Ascending aorta (tissue), 2 donors: Measurements from ENCODE around the gene ATP2A3. TPM values are rescaled to one million over a fixed set of nuclear protein-coding genes. Genes with fewer than 3 reads are reported as not detected.

Experiments
- DNase-seq, 2 donors: peaks; one replicate each; pipeline ENCODE4 v3.0.0-alpha.2; 2019; ENCODE audit warnings: low spot score in 2 of 2
- H3K27ac ChIP-seq, 2 donors: fragments of 200-600 bp; sonication (generic); one replicate each; pipeline ENCODE4 v1.5.1; 2016 to 2017; ENCODE audit warnings: mild to moderate bottlenecking in 1 of 2
- H3K27me3 ChIP-seq: fragments of 200-600 bp; sonication (generic); one replicate; pipeline ENCODE4 v1.5.1; 2017
- H3K36me3 ChIP-seq, 2 donors: fragments of 200-600 bp; sonication (generic); one replicate each; pipeline ENCODE4 v1.5.1; 2016
- H3K4me1 ChIP-seq, 2 donors: fragments of 200-600 bp; sonication (generic); one replicate each; pipeline ENCODE4 v1.5.1; 2016 to 2017; ENCODE audit warnings: mild to moderate bottlenecking in 1 of 2
- H3K4me3 ChIP-seq, 2 donors: fragments of 200-600 bp; sonication (generic); one replicate each; pipeline ENCODE4 v1.5.1; 2016 to 2017; ENCODE audit warnings: mild to moderate bottlenecking in 1 of 2
- H3K9me3 ChIP-seq, 2 donors: fragments of 200-600 bp; sonication (generic); one replicate each; pipeline ENCODE4 v1.5.1; 2016
- intact Hi-C: fragments of 100-400 bp; cut with DNase I; formaldehyde crosslinking; loops from one replicate; pipeline ENCODE4 v1.15.1; 2023
- total RNA-seq: library from RNA; depleted of rRNA; stranded (reverse); fragments of >200 nt; gene quantifications from one replicate; pipeline ENCODE4 v1.1.0, GENCODE V29; 2016
- TF ChIP-seq, protein P1 (sequence below), 3 experiments: fragments of 200-600 bp in 2 of 3; fragments of 450-650 bp in 1 of 3; sonication (generic) in 2 of 3; IDR thresholded peaks; one replicate each; pipeline ENCODE4 v1.5.1; 2016 to 2019; ENCODE audit warnings: antibody characterized with exemption in 3 of 3, mild to moderate bottlenecking in 1 of 3, moderate library complexity in 1 of 3

The ATP2A3 gene
- total RNA-seq, 1 donor from 2014 or later, result 27.2 TPM

DNA sequence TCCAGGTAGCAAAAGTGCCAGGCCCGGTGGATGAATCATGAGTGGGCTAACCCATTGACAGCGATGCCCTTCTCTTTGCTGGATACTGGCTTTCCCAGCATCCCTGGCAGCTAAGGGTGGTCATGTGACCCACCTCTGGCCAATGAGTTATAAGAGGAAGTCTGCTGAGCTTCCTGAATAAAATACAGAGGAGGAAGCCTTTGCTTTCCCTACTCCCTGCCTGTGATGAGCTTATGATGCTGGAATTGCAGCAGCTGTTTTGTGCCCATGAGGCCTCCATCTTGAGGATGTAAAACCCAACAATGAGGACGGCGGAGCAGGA is 15.0 kb upstream of the ATP2A3 start:
- Histone ChIP-seq H3K27ac (no peak overlapping the region), H3K27me3 (no peaks in the 10 kb centered on the region), H3K4me1 (peaks cover 7 to 17% of the 10 kb centered on the region in 2 donors), H3K36me3 (no peaks in the 10 kb centered on the region), H3K4me3 (no peak overlapping the region), H3K9me3 (peaks cover 0 to 15% of the 10 kb centered on the region in 2 donors)
- TF ChIP-seq, protein P1, sequence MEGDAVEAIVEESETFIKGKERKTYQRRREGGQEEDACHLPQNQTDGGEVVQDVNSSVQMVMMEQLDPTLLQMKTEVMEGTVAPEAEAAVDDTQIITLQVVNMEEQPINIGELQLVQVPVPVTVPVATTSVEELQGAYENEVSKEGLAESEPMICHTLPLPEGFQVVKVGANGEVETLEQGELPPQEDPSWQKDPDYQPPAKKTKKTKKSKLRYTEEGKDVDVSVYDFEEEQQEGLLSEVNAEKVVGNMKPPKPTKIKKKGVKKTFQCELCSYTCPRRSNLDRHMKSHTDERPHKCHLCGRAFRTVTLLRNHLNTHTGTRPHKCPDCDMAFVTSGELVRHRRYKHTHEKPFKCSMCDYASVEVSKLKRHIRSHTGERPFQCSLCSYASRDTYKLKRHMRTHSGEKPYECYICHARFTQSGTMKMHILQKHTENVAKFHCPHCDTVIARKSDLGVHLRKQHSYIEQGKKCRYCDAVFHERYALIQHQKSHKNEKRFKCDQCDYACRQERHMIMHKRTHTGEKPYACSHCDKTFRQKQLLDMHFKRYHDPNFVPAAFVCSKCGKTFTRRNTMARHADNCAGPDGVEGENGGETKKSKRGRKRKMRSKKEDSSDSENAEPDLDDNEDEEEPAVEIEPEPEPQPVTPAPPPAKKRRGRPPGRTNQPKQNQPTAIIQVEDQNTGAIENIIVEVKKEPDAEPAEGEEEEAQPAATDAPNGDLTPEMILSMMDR (IDR thresholded peaks at IDR 0.05), result no peak
- no peak for DNase-seq
- intact Hi-C loops, result no loop called here

DNA sequence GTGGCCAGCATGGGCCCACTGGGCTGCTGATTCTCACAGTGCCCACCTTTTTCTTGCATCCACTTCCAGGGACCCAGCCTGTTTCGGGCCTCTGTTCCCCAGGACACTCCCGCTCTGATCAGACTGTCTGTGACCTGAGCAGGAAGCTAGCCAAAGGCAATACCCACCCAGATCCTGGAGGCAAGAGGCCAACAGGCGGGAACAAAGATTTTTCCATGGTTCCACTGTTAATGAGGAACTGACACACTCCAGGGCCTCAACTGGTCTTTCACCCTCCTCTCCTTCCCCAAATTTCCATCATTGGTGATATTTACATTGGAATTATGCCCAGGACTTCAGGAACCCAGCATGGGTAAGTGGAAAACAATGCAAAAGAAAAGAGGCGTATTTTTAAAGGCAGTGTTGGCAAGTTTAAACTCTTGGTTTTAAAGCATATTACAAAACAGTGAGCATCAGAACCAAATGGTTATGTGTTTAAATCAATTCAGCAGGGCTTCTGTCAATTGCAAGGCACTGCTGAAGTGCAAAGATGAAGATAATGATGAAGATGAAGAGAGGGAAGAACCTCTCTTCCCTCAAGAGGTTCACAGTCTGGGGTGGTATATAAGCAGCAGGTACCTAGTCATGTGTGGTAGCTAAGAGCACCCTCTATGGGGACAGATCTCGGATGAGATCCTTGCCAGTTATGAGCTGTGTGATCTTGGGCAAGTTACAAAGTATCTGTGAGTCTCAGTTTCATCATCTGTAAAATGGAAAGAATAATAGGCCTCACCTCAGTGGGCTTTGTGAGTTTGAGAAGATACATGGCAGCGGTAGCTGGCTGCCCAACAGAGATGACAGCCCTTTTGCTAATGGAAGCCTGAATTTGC is 14.4 kb upstream of the ATP2A3 start:
- intact Hi-C loops, result no loop called here
- TF ChIP-seq, protein P1 (IDR thresholded peaks at IDR 0.05), result no peak
- Histone ChIP-seq H3K36me3 (no peaks in the 10 kb centered on the region), H3K4me1 (peaks cover 7 to 17% of the 10 kb centered on the region in 2 donors), H3K27ac (peak overlapping the region in 1 of 2 donors; percentile 46), H3K27me3 (no peaks in the 10 kb centered on the region), H3K4me3 (no peak overlapping the region), H3K9me3 (peaks cover 0 to 15% of the 10 kb centered on the region in 2 donors)
- no peak for DNase-seq

GRCh38 chr17:3977387-3977786 is 13.2 kb upstream of the ATP2A3 start:
- Histone ChIP-seq H3K36me3 (no peaks in the 10 kb centered on the region), H3K27ac (peak overlapping the region in 1 of 2 donors; percentile 38), H3K4me1 (peaks cover 7 to 17% of the 10 kb centered on the region in 2 donors), H3K9me3 (peaks cover 0 to 15% of the 10 kb centered on the region in 2 donors), H3K27me3 (no peaks in the 10 kb centered on the region), H3K4me3 (no peak overlapping the region)
- TF ChIP-seq, protein P1 (IDR thresholded peaks at IDR 0.05), result no peak
- intact Hi-C loops, result no loop called here
- no peak for DNase-seq

GRCh38 chr17:3976675-3977171 is 12.5 kb upstream of the ATP2A3 start:
- peaks cover 7 to 17% of the 10 kb centered on the region in 2 donors for H3K4me1 ChIP-seq
- peak; percentile 31 to 87 for DNase-seq

DNA sequence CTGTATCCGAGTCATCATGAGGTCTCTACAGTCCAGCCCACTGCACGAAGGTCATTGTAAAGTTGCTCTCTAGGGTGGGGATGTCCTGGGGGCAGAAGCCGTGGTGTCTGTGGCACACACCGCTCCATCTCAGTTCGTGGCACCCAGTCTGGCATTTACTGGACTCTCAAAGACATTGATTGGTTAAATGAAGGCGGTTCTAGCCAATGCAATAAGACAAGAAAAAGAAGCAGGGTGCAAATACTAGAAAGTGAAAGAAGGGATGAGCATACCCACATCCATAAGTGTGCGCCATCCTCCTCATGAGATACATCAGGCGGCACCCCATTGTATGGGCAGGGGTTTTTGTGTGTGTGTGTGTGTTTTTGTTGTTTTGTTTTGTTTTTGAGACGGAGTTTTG is 10.7 kb upstream of the ATP2A3 start:
- H3K4me1 ChIP-seq, result peaks cover 7 to 17% of the 10 kb centered on the region in 2 donors
- no peak for DNase-seq
- no peak overlapping the region for H3K4me3 ChIP-seq
- H3K9me3 ChIP-seq, result peaks cover 0 to 15% of the 10 kb centered on the region in 2 donors
- no peaks in the 10 kb centered on the region for H3K36me3 ChIP-seq
- H3K27me3 ChIP-seq, result no peaks in the 10 kb centered on the region
- no peak overlapping the region for H3K27ac ChIP-seq
- intact Hi-C loops, result no loop called here
- TF ChIP-seq, protein P1 (IDR thresholded peaks at IDR 0.05), result no peak

More at GRCh38 chr17:3976675-3977171, 12.5 kb upstream of the ATP2A3 start:
- peak overlapping the region in 1 of 2 donors; percentile 38 for H3K27ac ChIP-seq
- TF ChIP-seq, protein P1 (IDR thresholded peaks at IDR 0.05), result no peak
- no peak overlapping the region for H3K4me3 ChIP-seq
- peaks cover 0 to 15% of the 10 kb centered on the region in 2 donors for H3K9me3 ChIP-seq
- H3K27me3 ChIP-seq, result no peaks in the 10 kb centered on the region
- intact Hi-C loops, result no loop called here
- H3K36me3 ChIP-seq, result no peaks in the 10 kb centered on the region
